CD4-positive, alpha-beta T cell (primary cell): ENCODE data around the gene PLA2G2A. TPM values are rescaled to one million over a fixed set of nuclear protein-coding genes. Genes with fewer than 3 reads are reported as not detected.

Source experiments
- ATAC-seq: fragments of 200-7000 bp; cut with Tn5 transposase; one replicate; pipeline ENCODE4 v1.10.0; 2022; ENCODE audit warnings: mild to moderate bottlenecking; ENCODE audit not compliant: poor library complexity
- CTCF ChIA-PET: fragments of 350-600 bp; sonication (Branson Sonifier 250); formaldehyde crosslinking; loops from one replicate; lab custom pipeline; 2021; ENCODE audit warnings: antibody characterized with exemption, inconsistent platforms; lab: Charles Lee
- POLR2A ChIA-PET: fragments of 350-600 bp; sonication (Branson Sonifier 250); formaldehyde crosslinking; loops from one replicate; lab custom pipeline; 2021; ENCODE audit warnings: antibody characterized with exemption, inconsistent platforms; lab: Charles Lee
- DNase-seq, 14 experiments: peaks; one replicate each; pipeline ENCODE4 v3.0.0-alpha.2; 2013 to 2020; ENCODE audit warnings: mixed read lengths in 2 of 14
- H3K27ac ChIP-seq, 2 donors: one replicate each; pipeline versions ENCODE4 v1.5.1 to v1.7.0; 2013; ENCODE audit warnings: low read length in 2 of 2, low read depth in 1 of 2, mild to moderate bottlenecking in 1 of 2
- H3K27me3 ChIP-seq, 2 experiments: 1 replicate in 1 of 2; 2 replicates in 1 of 2; pipeline versions ENCODE4 v1.6.1 to v1.7.0; 2013; ENCODE audit warnings: low read length in 2 of 2, control low read depth in 1 of 2, mild to moderate bottlenecking in 1 of 2, moderate library complexity in 1 of 2; ENCODE audit not compliant: insufficient read depth in 2 of 2, control insufficient read depth in 1 of 2
- H3K36me3 ChIP-seq: one replicate; pipeline ENCODE4 v1.6.1; 2013; ENCODE audit warnings: low read length, control low read depth; ENCODE audit not compliant: insufficient read depth
- H3K4me1 ChIP-seq: one replicate; pipeline ENCODE4 v1.6.1; 2013; ENCODE audit warnings: low read length, control low read depth; ENCODE audit not compliant: insufficient read depth
- H3K4me3 ChIP-seq: one replicate; pipeline ENCODE4 v1.5.1; 2013; ENCODE audit warnings: mild to moderate bottlenecking, low read length, moderate library complexity
- H3K9me3 ChIP-seq, 2 experiments: 1 replicate in 1 of 2; 2 replicates in 1 of 2; pipeline versions ENCODE4 v1.6.1 to v1.7.0; 2013; ENCODE audit warnings: low read length in 2 of 2, mild to moderate bottlenecking in 2 of 2, control low read depth in 1 of 2, moderate library complexity in 1 of 2; ENCODE audit not compliant: control insufficient read depth in 1 of 2, insufficient read depth in 1 of 2
- H3K27ac Mint-ChIP-seq: one replicate; pipeline ENCODE4 v1.8.0; 2020; ENCODE audit warnings: mixed read lengths
- H3K27me3 Mint-ChIP-seq: one replicate; pipeline ENCODE4 v1.8.0; 2021; ENCODE audit warnings: mixed read lengths
- H3K36me3 Mint-ChIP-seq: one replicate; pipeline ENCODE4 v1.8.0; 2021; ENCODE audit warnings: low read depth, mixed read lengths
- H3K4me1 Mint-ChIP-seq: one replicate; pipeline ENCODE4 v1.8.0; 2021; ENCODE audit warnings: low read depth, mixed read lengths
- H3K4me3 Mint-ChIP-seq: one replicate; pipeline ENCODE4 v1.8.0; 2020; ENCODE audit warnings: mild to moderate bottlenecking, mixed read lengths
- H3K9me3 Mint-ChIP-seq: one replicate; pipeline ENCODE4 v1.8.0; 2020; ENCODE audit warnings: mixed read lengths
- CTCF ChIP-seq: fragments of 200-600 bp; IDR thresholded peaks from one replicate; pipeline ENCODE4 v1.8.0; 2022; ENCODE audit warnings: antibody characterized with exemption, mild to moderate bottlenecking
- intact Hi-C, 2 experiments: fragments of 100-400 bp; cut with DNase I in 1 of 2; cut with micrococcal nuclease in 1 of 2; formaldehyde crosslinking; loops; one replicate each; pipeline versions ENCODE4 v1.15.1 to v1.9.0; 2023 to 2025; cut with DNase I, micrococcal nuclease
- total RNA-seq, 174 experiments: library from RNA in 2 of 174; stranded (reverse) in 2 of 174; gene quantifications; one replicate each; pipeline ENCODE4 v1.2.3 and lab custom pipeline; 2021 to 2026

Gene PLA2G2A
- total RNA-seq, 2 experiments from 2014 or later: not detected

GRCh38 chr1:19963636-19964035, 15.8 kb downstream of the PLA2G2A start:
- ChIA-PET POLR2A (no interaction called here), CTCF (no interaction called here)
- Mint-ChIP-seq H3K9me3 (no peaks in the 10 kb centered on the region), H3K27ac (no peak overlapping the region), H3K36me3 (no peaks in the 10 kb centered on the region), H3K27me3 (peaks cover 67% of the 10 kb centered on the region), H3K4me3 (no peak overlapping the region), H3K4me1 (no peaks in the 10 kb centered on the region)
- DNase-seq (no peak), ATAC-seq (no peak)
- no peak for TF ChIP-seq CTCF
- intact Hi-C loops: loop anchor here in 1 of 2 experiments (5.0 kb wide), 1 partner anchor 46 kb away; no protein-coding TSS in a partner anchor
- no peak overlapping the region for H3K27ac ChIP-seq
- no peaks in the 10 kb centered on the region for H3K36me3 ChIP-seq
- no peaks in the 10 kb centered on the region for H3K9me3 ChIP-seq
- no peaks in the 10 kb centered on the region for H3K4me1 ChIP-seq
- H3K27me3 ChIP-seq: peaks cover 3 to 6% of the 10 kb centered on the region in 2 experiments
- H3K4me3 ChIP-seq: no peak overlapping the region

DNA sequence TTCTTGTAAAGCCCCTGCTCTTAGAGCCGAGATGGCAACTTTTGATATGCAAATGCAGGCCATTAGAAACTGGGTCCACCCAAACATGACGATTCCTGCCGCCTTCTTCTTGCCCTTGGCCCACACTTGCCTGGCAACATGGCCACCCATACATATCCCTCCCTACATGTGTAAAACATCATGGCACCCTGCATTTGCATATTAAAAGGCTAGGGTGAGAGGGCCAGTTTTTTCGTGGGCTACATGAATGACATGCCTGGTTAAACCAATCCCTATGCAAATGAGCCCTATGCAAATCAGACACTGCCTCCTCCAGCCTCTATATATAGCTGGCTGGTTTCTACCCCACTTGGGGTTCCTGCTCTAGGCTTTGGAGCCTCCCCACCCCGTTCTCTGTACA, 18.8 kb downstream of the PLA2G2A start:
- POLR2A ChIA-PET: no interaction called here
- H3K4me1 ChIP-seq: no peaks in the 10 kb centered on the region
- TF ChIP-seq CTCF: no peak
- Mint-ChIP-seq H3K27me3 (peaks cover 74% of the 10 kb centered on the region), H3K4me3 (no peak overlapping the region), H3K36me3 (no peaks in the 10 kb centered on the region), H3K9me3 (no peaks in the 10 kb centered on the region), H3K27ac (no peak overlapping the region), H3K4me1 (no peaks in the 10 kb centered on the region)
- H3K4me3 ChIP-seq: no peak overlapping the region
- CTCF ChIA-PET: no interaction called here
- intact Hi-C loops: loop anchor here in 1 of 2 experiments (5.0 kb wide), 1 partner anchor 43 kb away; no protein-coding TSS in a partner anchor
- ATAC-seq (no peak), DNase-seq (no peak)
- H3K27me3 ChIP-seq: peaks cover 3 to 6% of the 10 kb centered on the region in 2 experiments
- H3K36me3 ChIP-seq: no peaks in the 10 kb centered on the region
- no peaks in the 10 kb centered on the region for H3K9me3 ChIP-seq
- H3K27ac ChIP-seq: no peak overlapping the region

- intact Hi-C loops: no loop called here
- CTCF ChIA-PET: no interaction called here
- no peak for ATAC-seq
These were observed 21.6 kb downstream of the PLA2G2A start for GRCh38 chr1:19957779-19958178.

More at GRCh38 chr1:19957779-19958178, 21.6 kb downstream of the PLA2G2A start:
- Histone ChIP-seq H3K27ac (no peak overlapping the region), H3K4me3 (no peak overlapping the region), H3K9me3 (no peaks in the 10 kb centered on the region), H3K27me3 (peaks cover 8 to 13% of the 10 kb centered on the region in 2 experiments), H3K4me1 (no peaks in the 10 kb centered on the region), H3K36me3 (no peaks in the 10 kb centered on the region)
- peaks cover 74% of the 10 kb centered on the region for H3K27me3 Mint-ChIP-seq
- no peak overlapping the region for H3K4me3 Mint-ChIP-seq
- no peaks in the 10 kb centered on the region for H3K4me1 Mint-ChIP-seq
- H3K9me3 Mint-ChIP-seq: no peaks in the 10 kb centered on the region
- no peak for TF ChIP-seq CTCF
- no peak for DNase-seq
- no peaks in the 10 kb centered on the region for H3K36me3 Mint-ChIP-seq
- H3K27ac Mint-ChIP-seq: no peak overlapping the region
- POLR2A ChIA-PET: no interaction called here
